Calu3 (cell line): ENCODE results near the gene MLXIPL. TPM values are rescaled to one million over a fixed set of nuclear protein-coding genes. Genes with fewer than 3 reads are reported as not detected.

Source experiments
- BruUV-seq: library from RNA; stranded (reverse); fragments of 400-500 nt; replicated peaks from 2 replicates; lab custom pipeline; 2021; lab: Mats Ljungman, UMichigan
- CTCF ChIA-PET: fragments of 300-600 bp; sonication (Branson Sonifier 250); formaldehyde crosslinking; loops from one replicate; lab custom pipeline; 2022; ENCODE audit warnings: antibody characterized with exemption; lab: Charles Lee
- DNase-seq: peaks from one replicate; pipeline ENCODE4 v3.0.0; 2022
- H3K27ac Mint-ChIP-seq: one replicate; pipeline ENCODE4 v1.8.0; 2022; ENCODE audit warnings: mixed read lengths; ENCODE audit not compliant: unreplicated experiment
- H3K27me3 Mint-ChIP-seq: one replicate; pipeline ENCODE4 v1.8.0; 2022; ENCODE audit warnings: mixed read lengths; ENCODE audit not compliant: unreplicated experiment
- H3K36me3 Mint-ChIP-seq: one replicate; pipeline ENCODE4 v1.8.0; 2022; ENCODE audit warnings: mild to moderate bottlenecking, moderate library complexity, mixed read lengths; ENCODE audit not compliant: insufficient read depth, unreplicated experiment
- H3K4me1 Mint-ChIP-seq: one replicate; pipeline ENCODE4 v1.8.0; 2022; ENCODE audit warnings: mild to moderate bottlenecking, low read depth, mixed read lengths; ENCODE audit not compliant: unreplicated experiment
- H3K4me3 Mint-ChIP-seq: one replicate; pipeline ENCODE4 v1.8.0; 2022; ENCODE audit warnings: mild to moderate bottlenecking, low read depth, moderate library complexity, mixed read lengths; ENCODE audit not compliant: unreplicated experiment
- H3K9me3 Mint-ChIP-seq: one replicate; pipeline ENCODE4 v1.8.0; 2022; ENCODE audit warnings: low read depth, mixed read lengths; ENCODE audit not compliant: unreplicated experiment
- CTCF ChIP-seq: fragments of 200-600 bp; IDR thresholded peaks from one replicate; pipeline ENCODE4 v1.8.0; 2022; ENCODE audit warnings: antibody characterized with exemption; ENCODE audit not compliant: unreplicated experiment
- intact Hi-C: fragments of 100-400 bp; cut with micrococcal nuclease; formaldehyde crosslinking; loops from one replicate; pipeline ENCODE4 v1.10.0; 2022; ENCODE audit not compliant: unreplicated experiment
- total RNA-seq: library from RNA; stranded (reverse); gene quantifications from 2 replicates; pipeline ENCODE4 v1.2.3, GENCODE V29; 2022

MLXIPL gene
- total RNA-seq, 1 experiment from 2014 or later: 1.1 TPM

- CTCF ChIA-PET: no interaction called here
- peaks cover 23% of the 10 kb centered on the region for H3K36me3 Mint-ChIP-seq
- DNase-seq: no peak
- intact Hi-C loops: no loop called here
- no TSS peak for BruUV-seq
- no peaks in the 10 kb centered on the region for H3K4me1 Mint-ChIP-seq
- no peak for TF ChIP-seq CTCF
- H3K4me3 Mint-ChIP-seq: no peak overlapping the region
- H3K27ac Mint-ChIP-seq: no peak overlapping the region
- no peaks in the 10 kb centered on the region for H3K27me3 Mint-ChIP-seq
- H3K9me3 Mint-ChIP-seq: no peaks in the 10 kb centered on the region
Measured at GRCh38 chr7:73547841-73548240, 76.5 kb downstream of the MLXIPL start.

GRCh38 chr7:73544678-73545077 lies 79.6 kb downstream of the MLXIPL start:
- Mint-ChIP-seq H3K4me1 (no peaks in the 10 kb centered on the region), H3K4me3 (no peak overlapping the region), H3K36me3 (peaks cover 24% of the 10 kb centered on the region), H3K9me3 (no peaks in the 10 kb centered on the region), H3K27ac (no peak overlapping the region), H3K27me3 (no peaks in the 10 kb centered on the region)
- intact Hi-C loops: no loop called here
- CTCF ChIA-PET: interaction anchor here (0.6 kb wide), 1 partner anchor 1147 kb away, joined by 7 read pairs; no protein-coding TSS in a partner anchor
- no peak for TF ChIP-seq CTCF
- DNase-seq: no peak
- no TSS peak for BruUV-seq

Other genes with a start within 250 kb of the MLXIPL start
- 0.50 and 0.56 TPM in 2 replicates for gene FZD9, start 190.7 kb downstream of the MLXIPL start, total RNA-seq
- 44.6 and 45.1 TPM in 2 replicates for gene BAZ1B, start 102.2 kb downstream of the MLXIPL start, total RNA-seq
- gene BCL7B, start 66.8 kb downstream of the MLXIPL start, total RNA-seq: 37.8 and 44.6 TPM in 2 replicates
- 33.3 and 35.9 TPM in 2 replicates for gene TBL2, start 45.9 kb downstream of the MLXIPL start, total RNA-seq
- gene VPS37D, start 43.3 kb upstream of the MLXIPL start, total RNA-seq: 0.94 and 1.3 TPM in 2 replicates
- gene DNAJC30, start 58.9 kb upstream of the MLXIPL start, total RNA-seq: 10.1 and 10.5 TPM in 2 replicates
- 73.5 and 75.8 TPM in 2 replicates for gene BUD23, start 59.1 kb upstream of the MLXIPL start, total RNA-seq
- 26.1 and 26.2 TPM in 2 replicates for gene STX1A, start 95.1 kb upstream of the MLXIPL start, total RNA-seq
- gene ABHD11, start 114.3 kb upstream of the MLXIPL start, total RNA-seq: 67.7 and 85.2 TPM in 2 replicates
- gene CLDN3, start 145.7 kb upstream of the MLXIPL start, total RNA-seq: 122 and 135 TPM in 2 replicates
- 283 and 325 TPM in 2 replicates for gene CLDN4, start 206.5 kb upstream of the MLXIPL start, total RNA-seq
- gene METTL27, start 218.0 kb upstream of the MLXIPL start, total RNA-seq: 14.3 TPM in 2 replicates
- gene TMEM270, start 236.6 kb upstream of the MLXIPL start, total RNA-seq: 0.59 and 1.2 TPM in 2 replicates